HFF-Myc (cell line): ENCODE measurements around the gene RIPK3.

ENCODE experiments used
- DNase-seq: peaks from one replicate; pipeline ENCODE4 v3.0.0-alpha.2; 2011; ENCODE audit warnings: low read depth; ENCODE audit errors: extremely low read depth
- H3K4me3 ChIP-seq: replicated peaks from 2 replicates; pipeline ENCODE4 v1.5.1; 2011; ENCODE audit warnings: low read depth, mild to moderate bottlenecking, control low read depth, low read length
- CTCF ChIP-seq: IDR thresholded peaks from 2 replicates; pipeline ENCODE4 v1.5.1; 2012; ENCODE audit warnings: mild to moderate bottlenecking, low read depth, low read length, control low read depth; ENCODE audit errors: missing control alignments

Gene RIPK3

GRCh38 chr14:24299255-24300191 is 40.3 kb downstream of the RIPK3 start, which contains the start of the genes DHRS1 and NOP9:
Gene DHRS1 (minus strand): TSS chr14:24299780. CDS start chr14:24299106, 674 bp downstream.
Gene NOP9 (plus strand): TSS chr14:24299850. CDS start chr14:24299955, 105 bp downstream.
- no peak for TF ChIP-seq CTCF
- no peak for DNase-seq
- peak within 1 kb of the TSS; percentile 91 for H3K4me3 ChIP-seq

GRCh38 chr14:24298892-24299254 is 40.9 kb downstream of the RIPK3 start:
- peak overlapping the region; percentile 91 for H3K4me3 ChIP-seq
- no peak for TF ChIP-seq CTCF
- DNase-seq, result no peak

- H3K4me3 ChIP-seq, result no peak overlapping the region
- no peak for DNase-seq
- TF ChIP-seq CTCF, result peak; percentile 44
These were observed 42.4 kb downstream of the RIPK3 start for GRCh38 chr14:24297190-24297964.

GRCh38 chr14:24296341-24297157 is 43.2 kb downstream of the RIPK3 start:
- TF ChIP-seq CTCF, result peak; percentile 83
- no peak overlapping the region for H3K4me3 ChIP-seq
- peak; percentile 84 for DNase-seq

- DNase-seq, result no peak
- no peak overlapping the region for H3K4me3 ChIP-seq
- no peak for TF ChIP-seq CTCF
These were observed 46.3 kb downstream of the RIPK3 start for GRCh38 chr14:24293525-24293924.

- no peak overlapping the region for H3K4me3 ChIP-seq
- no peak for DNase-seq
- TF ChIP-seq CTCF, result no peak
These were observed 47.5 kb downstream of the RIPK3 start for GRCh38 chr14:24292118-24292807.
